Right cardiac atrium (tissue), 5 donors: ENCODE results near the gene BRD8. TPM values are rescaled to one million over a fixed set of nuclear protein-coding genes. Genes with fewer than 3 reads are reported as not detected.
"Not testable (repeated sequence)": the region's sequence is repeated elsewhere in the genome, so short reads cannot be mapped to it uniquely, and the experiment has no call there.

Experiments used
- ATAC-seq, 2 donors: fragments of 200-7000 bp; cut with Tn5 transposase; one replicate each; pipeline versions ENCODE4 v1.8.0 to v1.9.1; 2020; ENCODE audit warnings: moderate library complexity in 2 of 2, mild to moderate bottlenecking in 1 of 2
- DNase-seq, 3 donors: peaks; one replicate each; pipeline ENCODE4 v3.0.0-alpha.2; 2020
- H3K27ac ChIP-seq: one replicate; pipeline ENCODE4 v1.5.1; 2013; ENCODE audit warnings: mild to moderate bottlenecking, low read length, control low read depth, moderate library complexity
- H3K27me3 ChIP-seq: one replicate; pipeline ENCODE4 v1.6.1; 2013; ENCODE audit not compliant: control insufficient read depth, insufficient read depth
- H3K4me1 ChIP-seq: one replicate; pipeline ENCODE4 v1.6.1; 2013; ENCODE audit warnings: low read length; ENCODE audit not compliant: control insufficient read depth, insufficient read depth
- H3K4me3 ChIP-seq: one replicate; pipeline ENCODE4 v1.5.1; 2013; ENCODE audit warnings: low read length, control low read depth
- H3K9me3 ChIP-seq: one replicate; pipeline ENCODE4 v1.6.1; 2013; ENCODE audit warnings: low read length; ENCODE audit not compliant: control insufficient read depth
- WGBS: extraction: QIAGEN DNeasy Blood & Tissue Kit; methylation state at CpG from one replicate; pipeline ENCODE4 v1.1.7; 2013; 5-methylcytosine and 5-hydroxymethylcytosine counted together
- intact Hi-C, 4 donors: fragments of 100-400 bp; cut with DNase I; formaldehyde crosslinking; loops; one replicate each; pipeline versions ENCODE4 v1.11.0 to v1.14.0; 2022 to 2023
- long read RNA-seq, 4 donors: library from polyadenylated mRNA; unstranded; transcript quantifications; one replicate each; pipeline ENCODE4 v2.0.0, GENCODE V29; 2020 to 2021
- polyA plus RNA-seq: library from polyadenylated mRNA; stranded (reverse); fragments of 200-250 nt; gene quantifications from one replicate; pipeline ENCODE4 v1.2.3, GENCODE V29; 2013
- total RNA-seq, 4 donors: library from RNA; stranded (reverse); fragmentation: NEBNext Ultra II Directional; extraction: Animal tissue kit (Norgen Biotek cat#: 25700); gene quantifications; one replicate each; pipeline ENCODE4 v1.2.1, GENCODE V29; 2021
- donor health status: healthy with polysubstance abuse.
- donor health status: DM: no; HTN: yes; CAD: no.
- donor health status: DM: no; HTN: no; CAD: no.
- donor health status: DM: no; HTN: yes; CAD: no; lungs with severe emphysema.
- donor health status: DM: yes; HTN: yes; CAD: no.

BRD8 gene
- total RNA-seq = 10 to 100 TPM; 22.2 to 38.7 (median 31.6) TPM
- polyA plus RNA-seq = 23.5 TPM
- long read RNA-seq, donor 1, transcript BRD8-203 (21 exons, 2,982 nt) = minor isoform, 24 of 88 reads
- long read RNA-seq, donor 1, transcript BRD8-201 (22 exons, 3,198 nt) = major isoform, 32 of 88 reads
- long read RNA-seq, donor 1, partial matches to known transcripts = 17 of 88 reads
- long read RNA-seq, donor 1, other reads (novel, unspliced or antisense) = 14 of 88 reads
- long read RNA-seq, donor 2, transcript BRD8-201 (22 exons, 3,198 nt) = major isoform, 16 of 34 reads
- long read RNA-seq, donor 2, transcript BRD8-203 (21 exons, 2,982 nt) = minor isoform, 5 of 34 reads
- long read RNA-seq, donor 2, partial matches to known transcripts = 7 of 34 reads
- long read RNA-seq, donor 2, other reads (novel, unspliced or antisense) = 6 of 34 reads
- long read RNA-seq, donor 3, transcript BRD8-203 (21 exons, 2,982 nt) = minor isoform, 11 of 130 reads
- long read RNA-seq, donor 3, transcript BRD8-201 (22 exons, 3,198 nt) = major isoform, 44 of 130 reads
- long read RNA-seq, donor 3, partial matches to known transcripts = 30 of 130 reads
- long read RNA-seq, donor 3, other reads (novel, unspliced or antisense) = 43 of 130 reads
- long read RNA-seq, donor 4, transcript BRD8-201 (22 exons, 3,198 nt) = major isoform, 9 of 23 reads
- long read RNA-seq, donor 4, partial matches to known transcripts = 1 of 23 reads
- long read RNA-seq, donor 4, other reads (novel, unspliced or antisense) = 9 of 23 reads

GRCh38 chr5:138178516-138179276, at the start of gene BRD8, which contains the start of gene KIF20A:
Gene BRD8, minus strand, starts transcription at chr5:138178630. Its CDS starts 16 bp downstream, at chr5:138178614.
Gene KIF20A, plus strand, starts transcription at chr5:138179112. Its CDS starts 569 bp downstream, at chr5:138179681.
- H3K27me3 ChIP-seq = no peaks in the 10 kb centered on the region
- WGBS = under 1% methylated on average over 41 of the region's 41 CpGs
- H3K4me1 ChIP-seq = no peaks in the 10 kb centered on the region
- peak within 1 kb of the TSS; percentile 81 for H3K27ac ChIP-seq
- peak within 1 kb of the TSS; percentile 95 for H3K4me3 ChIP-seq
- H3K9me3 ChIP-seq = no peaks in the 10 kb centered on the region
- intact Hi-C loops = no loop called here
- DNase-seq = peak; percentile 96 to 98 (median 97)
- ATAC-seq = peak; percentile 98

GRCh38 chr5:138226910-138227309, 48.5 kb upstream of the BRD8 start:
- DNase-seq (no peak), ATAC-seq (no peak)
- intact Hi-C loops = loop anchor here in 2 of 4 donors (10.0 kb wide), 3 partner anchors 48 to 188 kb away; partner anchors contain the start of gene GFRA3 (in 1 of the 2)
- no peaks in the 10 kb centered on the region for H3K9me3 ChIP-seq
- H3K4me1 ChIP-seq = peaks cover 3% of the 10 kb centered on the region
- no peak overlapping the region for H3K27ac ChIP-seq
- H3K27me3 ChIP-seq = no peaks in the 10 kb centered on the region
- no peak overlapping the region for H3K4me3 ChIP-seq

GRCh38 chr5:138224712-138225111, 46.3 kb upstream of the BRD8 start:
- intact Hi-C loops = loop anchor here (5.0 to 10.0 kb wide), 4 partner anchors 50 to 190 kb away; partner anchors contain the start of gene GFRA3 (in 1 of the 4)
- no peak overlapping the region for H3K4me3 ChIP-seq
- H3K27ac ChIP-seq = no peak overlapping the region
- WGBS = 72% methylated on average over 6 of the region's 6 CpGs
- H3K4me1 ChIP-seq = no peaks in the 10 kb centered on the region
- no peaks in the 10 kb centered on the region for H3K9me3 ChIP-seq
- DNase-seq (no peak), ATAC-seq (no peak)
- no peaks in the 10 kb centered on the region for H3K27me3 ChIP-seq

GRCh38 chr5:138223532-138223931, 45.1 kb upstream of the BRD8 start:
- Histone ChIP-seq H3K4me3 (no peak overlapping the region), H3K27me3 (no peaks in the 10 kb centered on the region), H3K9me3 (no peaks in the 10 kb centered on the region), H3K27ac (no peak overlapping the region), H3K4me1 (no peaks in the 10 kb centered on the region)
- no peak for DNase-seq
- intact Hi-C loops = loop anchor here (5.0 to 10.0 kb wide), 4 partner anchors 51 to 191 kb away; partner anchors contain the start of gene GFRA3 (in 1 of the 4)
- ATAC-seq = no peak
- 100% methylated on average over 1 of the region's 1 CpG for WGBS

- Histone ChIP-seq H3K4me3 (no peak overlapping the region), H3K4me1 (no peaks in the 10 kb centered on the region), H3K27ac (no peak overlapping the region), H3K27me3 (no peaks in the 10 kb centered on the region), H3K9me3 (no peaks in the 10 kb centered on the region)
- WGBS = 81% methylated on average over 2 of the region's 2 CpGs
- intact Hi-C loops = no loop called here
- DNase-seq = no peak
- no peak for ATAC-seq
These were observed 38.4 kb upstream of the BRD8 start for GRCh38 chr5:138216799-138217198.

- intact Hi-C loops = no loop called here
- 1% methylated on average over 32 of the region's 32 CpGs for WGBS
These were observed 35.0 kb upstream of the BRD8 start, which contains the start of gene CDC23 for GRCh38 chr5:138213161-138214029. Gene CDC23, minus strand, starts transcription at chr5:138213323. Its CDS starts 11 bp downstream, at chr5:138213312.

GRCh38 chr5:138212828-138213160, 34.4 kb upstream of the BRD8 start:
- no peaks in the 10 kb centered on the region for H3K4me1 ChIP-seq
- H3K27me3 ChIP-seq = no peaks in the 10 kb centered on the region
- no peaks in the 10 kb centered on the region for H3K9me3 ChIP-seq
- intact Hi-C loops = no loop called here
- 0% methylated on average over 8 of the region's 8 CpGs for WGBS
- DNase-seq (peak in 1 of 3 donors; percentile 19), ATAC-seq (peak; percentile 36 to 39)
- peak overlapping the region; percentile 98 for H3K4me3 ChIP-seq
- peak overlapping the region; percentile 82 for H3K27ac ChIP-seq

More at GRCh38 chr5:138213161-138214029, 35.0 kb upstream of the BRD8 start, which contains the start of gene CDC23:
- peak within 1 kb of the TSS; percentile 82 for H3K27ac ChIP-seq
- ATAC-seq (peak; percentile 98), DNase-seq (peak; percentile 90 to 95 (median 92))
- no peaks in the 10 kb centered on the region for H3K27me3 ChIP-seq
- peak within 1 kb of the TSS; percentile 98 for H3K4me3 ChIP-seq
- no peaks in the 10 kb centered on the region for H3K9me3 ChIP-seq
- no peaks in the 10 kb centered on the region for H3K4me1 ChIP-seq

- WGBS = 94% methylated on average over 3 of the region's 3 CpGs
- Histone ChIP-seq H3K27me3 (no peaks in the 10 kb centered on the region), H3K4me3 (no peak overlapping the region), H3K4me1 (no peaks in the 10 kb centered on the region), H3K9me3 (no peaks in the 10 kb centered on the region), H3K27ac (no peak overlapping the region)
- no peak for DNase-seq
- ATAC-seq = no peak
- intact Hi-C loops = no loop called here
These were observed 32.6 kb upstream of the BRD8 start for GRCh38 chr5:138210985-138211384.

GRCh38 chr5:138193859-138194258, 15.4 kb upstream of the BRD8 start:
- intact Hi-C loops, H3K4me1 ChIP-seq, DNase-seq, H3K9me3 ChIP-seq, H3K27me3 ChIP-seq, ATAC-seq, H3K27ac ChIP-seq, H3K4me3 ChIP-seq: not testable (repeated sequence)
- WGBS = 90% methylated on average over 8 of the region's 8 CpGs

- no peaks in the 10 kb centered on the region for H3K4me1 ChIP-seq
- H3K4me3 ChIP-seq = no peak overlapping the region
- DNase-seq (no peak), ATAC-seq (no peak)
- 94% methylated on average over 3 of the region's 3 CpGs for WGBS
- no peaks in the 10 kb centered on the region for H3K27me3 ChIP-seq
- intact Hi-C loops = no loop called here
- H3K9me3 ChIP-seq = no peaks in the 10 kb centered on the region
- H3K27ac ChIP-seq = no peak overlapping the region
These were observed 14.4 kb upstream of the BRD8 start for GRCh38 chr5:138192826-138193225.
